Limb (tissue), 2 donors: ENCODE data around the gene RPL35.
"Not testable (repeated sequence)": the region's sequence is repeated elsewhere in the genome, so short reads cannot be mapped to it uniquely, and the experiment has no call there.

Experiments
- DNase-seq, 2 donors: peaks; one replicate each; pipeline ENCODE4 v3.0.0-alpha.2; 2016; ENCODE audit errors: extremely low spot score in 2 of 2

Gene RPL35

GRCh38 chr9:124852829-124853531 is 8.8 kb downstream of the RPL35 start, which contains the start of gene WDR38:
Gene WDR38 (plus strand): TSS chr9:124853460. CDS start chr9:124853532, 72 bp downstream.
- peak; percentile 75 to 89 for DNase-seq

GRCh38 chr9:124852121-124852828 is 9.5 kb downstream of the RPL35 start:
- no peak for DNase-seq

DNA sequence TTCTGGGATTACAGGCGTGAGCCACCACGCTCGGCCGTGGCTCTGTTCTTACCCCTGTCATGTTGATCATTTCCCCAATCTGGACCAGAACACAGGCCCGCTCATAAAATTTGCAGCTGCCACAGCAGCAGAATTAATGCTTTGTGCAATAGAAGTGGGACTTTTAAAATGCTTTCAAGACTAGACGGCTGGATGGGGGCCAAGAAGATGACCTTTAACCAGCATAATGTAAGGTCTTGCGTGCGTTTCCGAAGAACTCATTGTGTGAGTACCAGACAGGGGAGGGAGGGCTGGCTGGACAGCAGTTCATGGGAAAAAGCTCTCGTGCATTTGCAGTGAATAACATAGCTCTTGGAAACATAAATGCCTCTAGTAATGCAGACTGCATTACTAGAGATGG is 12.0 kb downstream of the RPL35 start:
- no peak for DNase-seq

DNA sequence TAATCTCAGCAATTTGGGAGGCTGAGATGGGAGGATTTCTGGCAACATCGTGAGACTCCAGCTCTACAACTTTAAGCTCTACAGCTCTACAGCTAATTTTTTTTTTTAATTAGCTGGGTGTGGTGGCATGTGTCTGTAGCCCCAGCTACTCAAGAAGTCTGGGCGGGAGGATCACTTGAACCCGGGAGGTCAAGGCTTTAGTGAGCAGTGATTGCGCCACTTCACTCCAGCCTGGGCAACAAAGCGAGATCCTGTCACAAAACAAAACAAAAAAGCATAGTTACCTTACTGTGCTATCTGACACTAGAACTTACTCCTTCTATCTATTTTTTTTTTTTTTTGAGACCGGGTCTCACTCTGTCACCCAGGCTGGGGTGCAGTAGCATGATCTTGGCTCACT is 14.8 kb downstream of the RPL35 start:
- no peak for DNase-seq

DNA sequence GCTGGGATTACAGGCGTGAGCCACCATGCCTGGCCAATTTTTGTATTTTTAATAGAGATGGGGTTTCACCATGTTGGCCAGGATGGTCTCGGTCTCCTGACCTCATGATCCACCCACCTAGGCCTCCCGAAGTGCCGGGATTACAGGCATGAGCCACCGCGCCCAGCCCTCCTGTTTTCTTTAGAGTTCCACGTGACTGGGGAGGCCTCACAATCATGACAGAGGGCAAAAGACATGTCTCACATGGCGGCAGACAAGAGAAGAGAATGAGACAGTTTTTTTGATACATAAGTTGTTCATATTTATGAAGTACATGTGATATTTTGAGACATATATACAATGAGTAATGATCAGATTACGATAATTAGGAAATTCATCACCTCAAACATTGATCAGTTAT is 15.3 kb downstream of the RPL35 start:
- DNase-seq, result not testable (repeated sequence)

DNA sequence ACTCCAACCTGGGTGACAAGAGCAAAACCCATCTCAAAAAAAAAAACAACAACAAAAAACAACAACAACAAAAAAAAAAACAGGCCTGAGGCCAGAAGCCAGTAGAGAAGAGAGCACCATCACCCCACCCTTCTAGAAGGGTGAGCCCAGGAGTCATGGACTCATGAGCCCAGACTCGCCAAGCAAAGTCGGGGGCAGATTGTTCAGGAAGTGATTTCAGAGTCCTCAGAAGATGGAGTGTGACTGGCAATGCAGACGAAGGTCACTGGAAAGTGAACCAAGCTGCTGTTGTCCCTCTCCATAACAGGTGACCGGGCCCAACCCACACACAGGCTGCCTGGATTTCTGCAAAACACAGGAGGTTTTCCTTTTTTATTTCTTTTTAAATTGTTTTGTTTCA is 17.5 kb downstream of the RPL35 start:
- DNase-seq, result no peak

- DNase-seq, result no peak
Observed at GRCh38 chr9:124843456-124844034, 18.2 kb downstream of the RPL35 start.

- DNase-seq, result no peak
Observed at GRCh38 chr9:124841075-124841821, 20.5 kb downstream of the RPL35 start.

GRCh38 chr9:124840300-124840833 is 21.4 kb downstream of the RPL35 start:
- DNase-seq, result peak; percentile 40 to 72

- peak in 1 of 2 donors; percentile 67 for DNase-seq
Observed at GRCh38 chr9:124839612-124840299, 22.0 kb downstream of the RPL35 start.

DNA sequence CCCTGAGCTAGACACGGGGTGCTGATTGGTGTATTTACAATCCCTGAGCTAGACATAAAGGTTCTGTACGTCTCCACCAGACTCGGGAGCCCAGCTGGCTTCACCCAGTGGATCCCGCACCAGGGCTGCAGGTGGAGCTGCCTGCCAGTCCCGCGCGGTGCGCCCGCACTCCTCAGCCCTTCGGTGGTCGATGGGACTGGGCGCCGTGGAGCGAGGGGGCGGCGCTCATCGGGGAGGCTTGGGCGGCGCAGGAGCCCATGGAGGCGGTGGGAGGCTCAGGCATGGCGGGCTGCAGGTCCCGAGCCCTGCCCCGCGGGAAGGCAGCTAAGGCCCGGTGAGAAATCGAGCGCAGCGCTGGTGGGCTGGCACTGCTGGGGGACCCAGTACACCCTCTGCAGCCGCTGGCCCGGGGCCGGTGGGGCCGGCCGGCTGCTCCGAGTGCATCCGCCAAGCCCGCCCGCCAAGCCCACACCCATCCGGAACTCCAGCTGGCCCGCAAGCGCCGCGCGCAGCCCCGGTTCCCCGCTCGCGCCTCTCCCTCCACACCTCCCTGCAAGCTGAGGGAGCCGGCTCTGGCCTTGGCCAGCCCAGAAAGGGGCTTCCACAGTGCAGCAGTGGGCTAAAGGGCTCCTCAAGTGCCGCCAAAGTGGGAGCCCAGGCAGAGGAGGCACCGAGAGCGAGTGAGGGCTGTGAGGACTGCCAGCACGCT is 23.0 kb downstream of the RPL35 start:
- peak in 1 of 2 donors; percentile 26 for DNase-seq

- DNase-seq, result not testable (repeated sequence)
Observed at GRCh38 chr9:124838132-124838531, 23.6 kb downstream of the RPL35 start.

- DNase-seq, result peak in 1 of 2 donors; percentile 83
Observed at GRCh38 chr9:124835026-124835557, 26.7 kb downstream of the RPL35 start.

DNA sequence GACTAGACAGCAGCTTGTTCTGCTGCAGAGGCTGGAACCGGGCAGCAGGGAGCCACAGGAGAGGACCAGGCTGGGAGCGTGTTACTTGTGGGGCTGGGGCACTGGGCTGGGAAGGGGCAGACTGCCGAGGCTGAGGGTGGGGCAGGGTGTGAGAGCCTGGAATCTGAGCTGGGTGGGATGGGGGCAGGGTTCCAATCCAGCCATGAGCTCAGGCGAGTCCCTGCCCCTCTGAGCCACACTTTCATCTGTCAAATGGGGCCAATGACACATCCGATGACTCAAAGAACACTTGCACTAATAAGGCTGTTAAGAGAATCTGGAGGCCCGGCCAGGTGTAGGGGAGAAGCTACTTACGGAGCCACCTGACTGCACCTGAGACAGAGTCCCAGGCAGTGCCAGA is 27.2 kb downstream of the RPL35 start:
- peak in 1 of 2 donors; percentile 44 for DNase-seq

GRCh38 chr9:124831642-124832364 is 30.0 kb downstream of the RPL35 start:
- peak in 1 of 2 donors; percentile 10 for DNase-seq

- no peak for DNase-seq
Observed at GRCh38 chr9:124830593-124830992, 31.2 kb downstream of the RPL35 start.

GRCh38 chr9:124829334-124829669 is 32.5 kb downstream of the RPL35 start:
- no peak for DNase-seq

GRCh38 chr9:124828489-124829333 is 33.0 kb downstream of the RPL35 start:
- DNase-seq, result no peak
